ENCODE data around the gene LYSMD3.
A peak's percentile ranks its signal among the peaks of the same experiment; 100 is the strongest.
"Not testable (repeated sequence)": the region's sequence is repeated elsewhere in the genome, so short reads cannot be mapped to it uniquely, and the experiment has no call there.

The LYSMD3 gene

GRCh38 chr5:90529194-90529938, at the start of gene LYSMD3:
TSS of gene LYSMD3 (minus strand) at chr5:90529584. CDS start at chr5:90525289, 4,295 bp downstream.
- peak; percentile 96 for DNase-seq

- not testable (repeated sequence) for DNase-seq
These were observed 47.2 kb upstream of the LYSMD3 start for GRCh38 chr5:90576566-90576965.

- DNase-seq: no peak
These were observed 46.3 kb upstream of the LYSMD3 start for GRCh38 chr5:90575712-90576111.

- peak; percentile 9 for DNase-seq
These were observed 41.9 kb upstream of the LYSMD3 start for GRCh38 chr5:90571147-90571773.

GRCh38 chr5:90570034-90570433, 40.6 kb upstream of the LYSMD3 start:
- no peak for DNase-seq

- DNase-seq: no peak
These were observed 39.7 kb upstream of the LYSMD3 start for GRCh38 chr5:90569084-90569483.

GRCh38 chr5:90565491-90565890, 36.1 kb upstream of the LYSMD3 start:
- DNase-seq: no peak

- peak; percentile 66 for DNase-seq
These were observed 33.7 kb upstream of the LYSMD3 start for GRCh38 chr5:90563108-90563507.

GRCh38 chr5:90562341-90562740, 33.0 kb upstream of the LYSMD3 start:
- DNase-seq: peak; percentile 10

GRCh38 chr5:90561766-90562165, 32.4 kb upstream of the LYSMD3 start:
- DNase-seq: no peak

GRCh38 chr5:90560771-90561170, 31.4 kb upstream of the LYSMD3 start:
- peak; percentile 28 for DNase-seq

- peak; percentile 96 for DNase-seq
These were observed 29.2 kb upstream of the LYSMD3 start, which contains the start of gene ADGRV1 for GRCh38 chr5:90558344-90559192. TSS of gene ADGRV1 (plus strand) at chr5:90558797. CDS start at chr5:90558896, 99 bp downstream.

- DNase-seq: no peak
These were observed 28.5 kb upstream of the LYSMD3 start for GRCh38 chr5:90557871-90558270.

- DNase-seq: no peak
These were observed 28.0 kb upstream of the LYSMD3 start for GRCh38 chr5:90557391-90557790.

GRCh38 chr5:90555666-90556065, 26.3 kb upstream of the LYSMD3 start:
- DNase-seq: no peak

GRCh38 chr5:90554358-90555006, 25.1 kb upstream of the LYSMD3 start:
- DNase-seq: no peak

GRCh38 chr5:90553711-90554110, 24.3 kb upstream of the LYSMD3 start:
- no peak for DNase-seq

- DNase-seq: no peak
These were observed 22.0 kb upstream of the LYSMD3 start for GRCh38 chr5:90551376-90551775.

GRCh38 chr5:90550963-90551362, 21.6 kb upstream of the LYSMD3 start:
- DNase-seq: no peak

- no peak for DNase-seq
These were observed 20.4 kb upstream of the LYSMD3 start for GRCh38 chr5:90549729-90550275.

GRCh38 chr5:90549223-90549622, 19.8 kb upstream of the LYSMD3 start:
- DNase-seq: no peak

- peak; percentile 71 for DNase-seq
These were observed 18.7 kb upstream of the LYSMD3 start for GRCh38 chr5:90548069-90548593.
